BE2C (cell line): ENCODE data around the gene RSPH1. TPM values are rescaled to one million over a fixed set of nuclear protein-coding genes. Genes with fewer than 3 reads are reported as not detected.

Experiments used
- DNase-seq: peaks from one replicate; pipeline ENCODE4 v3.0.0-alpha.2; 2020
- H3K27me3 ChIP-seq: fragments of 250-450 bp; sonication (Bioruptor Pico); 2 replicates; pipeline ENCODE4 v1.5.1; 2020; ENCODE audit warnings: mild to moderate bottlenecking
- H3K36me3 ChIP-seq: fragments of 250-450 bp; sonication (Bioruptor Pico); 2 replicates; pipeline ENCODE4 v1.5.1; 2020; ENCODE audit warnings: mild to moderate bottlenecking
- H3K4me1 ChIP-seq: fragments of 250-450 bp; sonication (Bioruptor Pico); 2 replicates; pipeline ENCODE4 v1.5.1; 2020
- H3K4me3 ChIP-seq: 2 replicates; pipeline ENCODE4 v1.5.1; 2011; ENCODE audit warnings: low read depth, low read length
- H3K9me3 ChIP-seq: fragments of 250-450 bp; sonication (Bioruptor Pico); 2 replicates; pipeline ENCODE4 v1.5.1; 2020
- polyA plus RNA-seq: library from polyadenylated mRNA; unstranded; fragments of >200 nt; gene quantifications from one replicate; pipeline ENCODE4 v1.2.1, GENCODE V29; 2012; ENCODE audit warnings: low read depth, missing spikeins; ENCODE audit not compliant: insufficient read length, insufficient read depth
- TF ChIP-seq, protein P1 (sequence below): IDR thresholded peaks from 2 replicates; pipeline ENCODE4 v1.5.1; 2012; ENCODE audit warnings: mild to moderate bottlenecking, low read depth, low read length

RSPH1 gene
- not detected for polyA plus RNA-seq

DNA sequence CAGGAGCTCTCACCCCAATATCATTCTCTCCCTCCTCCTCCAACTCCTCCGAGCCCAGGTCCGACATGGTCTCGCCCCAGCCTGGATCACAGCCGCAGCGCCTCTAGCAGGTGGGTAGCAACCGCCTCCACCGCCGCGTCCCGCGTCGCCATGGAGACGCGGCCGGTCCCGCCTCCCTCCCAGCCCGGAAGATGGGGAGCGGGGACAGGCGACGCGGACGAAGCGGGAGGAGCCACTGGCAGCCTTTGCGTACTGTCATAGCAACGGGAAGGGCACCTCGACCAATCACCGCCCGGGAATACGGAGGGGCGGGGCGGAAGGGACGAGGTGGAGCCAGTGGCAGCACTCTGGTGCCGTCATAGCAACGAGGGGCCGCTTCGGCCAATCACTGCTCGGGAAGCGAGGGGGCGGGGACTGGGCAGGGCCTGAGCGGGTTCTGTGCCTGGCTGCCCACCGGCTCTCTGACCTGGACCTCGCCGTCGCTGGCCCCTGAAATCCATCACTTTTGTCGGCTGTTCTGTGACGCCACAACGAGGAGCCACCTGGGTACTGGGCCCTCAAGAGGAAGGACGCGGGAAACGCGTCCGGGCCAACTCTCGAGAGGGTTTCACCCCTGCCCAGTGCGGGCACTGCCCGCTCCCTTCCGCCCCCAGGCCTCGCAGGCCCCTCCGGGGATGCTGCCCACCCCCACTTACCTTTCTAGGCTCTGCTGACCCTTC, at the start of gene RSPH1:
Gene RSPH1 (minus strand): TSS at position 105 of the 719 bp plus-strand sequence. CDS start 38 bp downstream, at position 67.
- no peaks in the 10 kb centered on the region for H3K9me3 ChIP-seq
- no peaks in the 10 kb centered on the region; the same call in 1 of the 2 replicates for H3K4me1 ChIP-seq

DNA sequence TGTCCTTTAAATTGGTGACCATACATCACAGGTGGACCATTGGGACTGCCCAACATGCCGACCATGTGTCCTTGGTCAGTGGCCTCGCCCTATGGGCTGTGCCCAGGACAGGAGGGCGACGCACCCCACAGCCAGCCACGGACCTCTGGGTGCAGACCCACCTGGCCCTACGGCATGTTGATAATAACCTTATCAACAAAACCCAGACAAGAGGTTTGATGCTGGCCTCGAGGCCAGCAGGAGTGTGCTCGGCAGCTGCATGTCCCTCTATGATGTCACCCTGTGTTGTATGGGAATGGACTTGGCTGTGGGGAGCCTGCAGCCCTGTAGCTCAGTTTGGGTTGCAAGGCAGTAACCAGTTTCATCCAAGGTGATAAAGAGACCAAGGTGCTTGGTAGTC, 49.7 kb upstream of the RSPH1 start:
- H3K9me3 ChIP-seq: no peaks in the 10 kb centered on the region
- H3K36me3 ChIP-seq: no peaks in the 10 kb centered on the region
- peaks cover 9% of the 10 kb centered on the region for H3K4me1 ChIP-seq
- H3K4me3 ChIP-seq: no peak overlapping the region
- no peak for DNase-seq
- H3K27me3 ChIP-seq: no peaks in the 10 kb centered on the region
- TF ChIP-seq, protein P1, sequence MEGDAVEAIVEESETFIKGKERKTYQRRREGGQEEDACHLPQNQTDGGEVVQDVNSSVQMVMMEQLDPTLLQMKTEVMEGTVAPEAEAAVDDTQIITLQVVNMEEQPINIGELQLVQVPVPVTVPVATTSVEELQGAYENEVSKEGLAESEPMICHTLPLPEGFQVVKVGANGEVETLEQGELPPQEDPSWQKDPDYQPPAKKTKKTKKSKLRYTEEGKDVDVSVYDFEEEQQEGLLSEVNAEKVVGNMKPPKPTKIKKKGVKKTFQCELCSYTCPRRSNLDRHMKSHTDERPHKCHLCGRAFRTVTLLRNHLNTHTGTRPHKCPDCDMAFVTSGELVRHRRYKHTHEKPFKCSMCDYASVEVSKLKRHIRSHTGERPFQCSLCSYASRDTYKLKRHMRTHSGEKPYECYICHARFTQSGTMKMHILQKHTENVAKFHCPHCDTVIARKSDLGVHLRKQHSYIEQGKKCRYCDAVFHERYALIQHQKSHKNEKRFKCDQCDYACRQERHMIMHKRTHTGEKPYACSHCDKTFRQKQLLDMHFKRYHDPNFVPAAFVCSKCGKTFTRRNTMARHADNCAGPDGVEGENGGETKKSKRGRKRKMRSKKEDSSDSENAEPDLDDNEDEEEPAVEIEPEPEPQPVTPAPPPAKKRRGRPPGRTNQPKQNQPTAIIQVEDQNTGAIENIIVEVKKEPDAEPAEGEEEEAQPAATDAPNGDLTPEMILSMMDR: no peak

More for the DNA sequence above, at the start of gene RSPH1:
- peak within 1 kb of the TSS; percentile 84 for H3K4me3 ChIP-seq
- H3K27me3 ChIP-seq: 0 out of 2 replicates have a peak, but pooled peaks cover 2% of the 10 kb centered on the region
- TF ChIP-seq, protein P1: no peak
- no peaks in the 10 kb centered on the region for H3K36me3 ChIP-seq
- peak; percentile 100 for DNase-seq

DNA sequence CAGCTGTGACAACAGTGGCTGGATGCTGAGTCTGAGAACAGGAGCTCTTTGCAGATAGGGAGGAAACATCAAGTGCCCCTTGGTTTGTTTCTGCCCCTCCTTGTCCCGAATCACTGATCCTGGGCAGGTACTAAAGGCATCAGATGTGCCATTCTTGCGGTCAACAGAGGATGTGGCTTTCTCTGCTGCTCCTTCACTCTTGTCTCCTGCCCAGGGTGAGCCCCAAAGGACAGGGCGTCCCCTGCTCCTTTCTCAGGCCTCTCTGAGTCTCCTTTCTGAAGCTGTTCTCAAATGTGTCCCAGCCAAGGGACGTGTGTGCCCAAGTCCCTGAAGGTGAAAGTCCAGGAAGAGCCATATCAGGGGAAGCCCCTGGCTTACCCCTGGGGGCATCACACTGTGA, 49.3 kb upstream of the RSPH1 start:
- TF ChIP-seq, protein P1: no peak
- Histone ChIP-seq H3K4me3 (no peak overlapping the region), H3K4me1 (peaks cover 9% of the 10 kb centered on the region), H3K27me3 (no peaks in the 10 kb centered on the region), H3K36me3 (no peaks in the 10 kb centered on the region), H3K9me3 (no peaks in the 10 kb centered on the region)
- no peak for DNase-seq

DNA sequence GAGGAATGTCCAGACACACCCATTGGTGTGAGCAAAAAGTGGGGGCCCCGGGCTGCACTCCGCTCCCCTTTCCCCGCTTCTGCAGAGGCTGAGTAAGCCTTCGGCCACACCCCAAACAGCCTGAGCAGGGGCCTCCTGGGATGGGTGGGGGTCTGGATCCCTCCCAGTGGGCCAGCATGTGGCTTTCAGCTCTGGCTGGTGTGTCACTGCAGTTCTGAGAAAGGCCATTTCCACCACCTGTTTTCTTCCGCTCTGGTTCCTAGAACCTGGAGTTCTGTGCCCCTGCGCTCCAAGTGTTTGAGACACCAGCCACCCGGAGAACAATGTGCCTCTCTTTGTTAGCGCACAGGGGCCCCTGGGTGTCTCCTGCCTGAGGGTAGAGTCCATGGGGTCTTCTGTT, 48.5 kb upstream of the RSPH1 start:
- Histone ChIP-seq H3K27me3 (no peaks in the 10 kb centered on the region), H3K4me1 (peaks cover 9% of the 10 kb centered on the region), H3K9me3 (no peaks in the 10 kb centered on the region), H3K36me3 (no peaks in the 10 kb centered on the region), H3K4me3 (no peak overlapping the region)
- DNase-seq: no peak
- TF ChIP-seq, protein P1: no peak

DNA sequence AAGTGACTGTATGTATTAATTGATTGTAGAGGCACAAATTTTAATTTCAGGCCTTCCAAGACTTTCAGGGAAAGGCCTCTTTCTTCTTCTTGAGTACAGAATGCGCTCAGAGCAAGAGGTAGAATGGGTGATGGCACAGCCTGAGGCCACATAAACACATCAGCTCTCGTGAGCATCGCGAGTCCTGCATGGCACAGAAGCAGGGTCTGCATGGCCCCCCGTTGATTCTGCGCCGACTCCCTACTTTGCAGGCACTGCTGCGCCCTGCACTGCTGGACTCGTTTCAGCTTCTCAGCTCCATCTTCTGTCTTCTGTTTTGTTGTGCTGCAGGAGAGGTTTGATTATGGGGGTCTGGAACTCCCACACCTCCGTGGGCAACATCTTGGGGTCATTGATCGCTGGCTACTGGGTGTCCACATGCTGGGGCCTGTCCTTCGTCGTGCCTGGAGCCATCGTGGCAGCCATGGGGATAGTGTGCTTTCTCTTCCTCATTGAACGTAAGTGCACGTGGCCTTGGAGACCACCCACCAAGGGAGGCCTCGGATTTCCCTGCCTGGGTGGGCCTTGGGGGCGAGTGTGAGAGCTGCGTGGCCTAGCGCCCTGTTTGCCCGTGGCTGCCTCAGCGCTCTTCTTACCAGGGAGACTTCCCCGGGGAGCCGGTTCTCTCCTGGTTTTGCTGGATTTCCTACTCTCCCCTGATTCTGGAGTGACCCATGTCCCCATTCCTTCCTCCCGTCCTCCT, 47.3 kb upstream of the RSPH1 start:
- Histone ChIP-seq H3K36me3 (no peaks in the 10 kb centered on the region), H3K4me3 (no peak overlapping the region), H3K4me1 (peaks cover 9% of the 10 kb centered on the region), H3K27me3 (no peaks in the 10 kb centered on the region), H3K9me3 (no peaks in the 10 kb centered on the region)
- no peak for DNase-seq
- TF ChIP-seq, protein P1: no peak

DNA sequence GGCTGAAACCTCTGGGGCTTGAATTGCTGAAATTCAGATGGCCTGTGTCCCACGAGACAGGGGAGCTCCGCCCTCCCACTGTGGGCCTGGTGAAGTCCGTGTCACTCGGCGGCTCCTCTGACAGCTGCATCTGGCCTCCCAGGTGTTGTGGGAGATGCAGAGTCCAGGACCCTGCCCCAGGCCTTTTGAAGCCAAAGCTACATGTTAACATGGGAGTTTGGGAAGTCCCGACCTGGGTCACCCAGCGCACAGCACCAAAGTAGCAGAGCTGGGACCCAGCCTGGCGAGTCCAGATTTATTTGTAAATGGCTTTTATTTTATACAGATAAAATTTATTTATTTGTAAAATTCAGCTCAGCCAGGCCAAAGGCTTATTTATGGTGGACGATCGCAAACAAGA, 46.6 kb upstream of the RSPH1 start:
- peak; percentile 42 for DNase-seq
- TF ChIP-seq, protein P1: no peak
- H3K36me3 ChIP-seq: no peaks in the 10 kb centered on the region

More for the DNA sequence above, 46.6 kb upstream of the RSPH1 start:
- H3K27me3 ChIP-seq: no peaks in the 10 kb centered on the region
- H3K9me3 ChIP-seq: no peaks in the 10 kb centered on the region
- peaks cover 9% of the 10 kb centered on the region for H3K4me1 ChIP-seq
- H3K4me3 ChIP-seq: no peak overlapping the region
